ENCODE data around the gene PRKN. TPM values are rescaled to one million over a fixed set of nuclear protein-coding genes. Genes with fewer than 3 reads are reported as not detected.

The PRKN gene
- total and polyA plus RNA-seq, 9 of the 15 experiments (the other 6 are each of a cell fraction or from before 2014, with no cell fraction given) = 0.03 to 0.96 (median 0.15) TPM; not detected in 2

- ATAC-seq (no peak), FAIRE-seq (no peak), DNase-seq (ENCODE audit: extremely low read depth in 1 of 4, low spot score in 3 of 4) (no peak)
- 0% methylated on average over 3 of the region's 3 CpGs for WGBS (ENCODE audit: insufficient coverage, low coverage, missing lambda C conversion rate)
- Histone ChIP-seq H3K4me2 (ENCODE audit: insufficient read depth, low read length) (no peak overlapping the region), H3K27me3 (ENCODE audit: control insufficient read depth in 2 of 2, insufficient read depth in 2 of 2, low read length in 2 of 2) (peaks cover 4 to 8% of the 10 kb centered on the region in 2 experiments; a peak in 4 of 5 replicates), H3K9me3 (replicated peaks; ENCODE audit: control insufficient read depth, insufficient read depth, low read depth, low read length) (no peaks in the 10 kb centered on the region), H3K79me2 (ENCODE audit: control insufficient read depth, insufficient read depth, low read length) (no peaks in the 10 kb centered on the region), H3K36me3 (ENCODE audit: control insufficient read depth, insufficient read depth, low read length) (no peaks in the 10 kb centered on the region), H3K4me1 (replicated peaks in 1 of 2; ENCODE audit: control insufficient read depth in 2 of 2, insufficient read depth in 2 of 2, low read length in 2 of 2) (no peaks in the 10 kb centered on the region; a peak in 1 of 5 replicates), H3K4me3 (no peak overlapping the region), H3K27ac (ENCODE audit: extremely low read depth, low read depth, low read length) (no peak overlapping the region), H3K9me1 (ENCODE audit: control insufficient read depth, insufficient read depth, low read length) (no peaks in the 10 kb centered on the region), H4K20me1 (replicated peaks; ENCODE audit: control insufficient read depth, insufficient read depth, low read length) (no peaks in the 10 kb centered on the region), H3K9ac (ENCODE audit: insufficient read depth in 1 of 2, low read depth in 2 of 2, low read length in 2 of 2) (no peak overlapping the region), H2AFZ (ENCODE audit: low read depth, low read length) (no peak overlapping the region)
- TF ChIP-seq ATF3 (IDR thresholded peaks at IDR 0.05) (peak; percentile 53; the same call in 1 of the 2 replicates), ATF3 (CRISPR knock-in tag; conservative IDR thresholded peaks at IDR 0.05) (no peak), ATF7 (IDR thresholded peaks at IDR 0.05) (peak; percentile 45; the same call in 1 of the 2 replicates), GABPB1 (CRISPR knock-in tag; IDR thresholded peaks at IDR 0.05) (no peak)
- in situ Hi-C loops (cut with MboI) = no loop called here
- POLR2A ChIA-PET = no interaction called here
- no TSS peak for BruUV-seq (replicated peaks)
- intact Hi-C loops (cut with micrococcal nuclease) = no loop called here
- CTCF ChIA-PET (ENCODE audit: low intra/inter-chr PET ratio) = no interaction called here
These were observed 1191.3 kb downstream of the PRKN start for GRCh38 chr6:161536224-161536630.

- ChIA-PET POLR2A (no interaction called here), CTCF (ENCODE audit: low intra/inter-chr PET ratio) (no interaction called here)
- Histone ChIP-seq H3K9ac (ENCODE audit: insufficient read depth in 1 of 2, low read depth in 2 of 2, low read length in 2 of 2) (no peak overlapping the region), H3K4me3 (no peak overlapping the region), H2AFZ (ENCODE audit: low read depth, low read length) (no peak overlapping the region; the same call in 1 of the 2 replicates), H3K79me2 (ENCODE audit: control insufficient read depth, insufficient read depth, low read length) (no peaks in the 10 kb centered on the region), H3K9me1 (ENCODE audit: control insufficient read depth, insufficient read depth, low read length) (no peaks in the 10 kb centered on the region), H4K20me1 (replicated peaks; ENCODE audit: control insufficient read depth, insufficient read depth, low read length) (no peaks in the 10 kb centered on the region), H3K4me1 (replicated peaks in 1 of 2; ENCODE audit: control insufficient read depth in 2 of 2, insufficient read depth in 2 of 2, low read length in 2 of 2) (no peaks in the 10 kb centered on the region; a peak in 1 of 5 replicates), H3K36me3 (ENCODE audit: control insufficient read depth, insufficient read depth, low read length) (no peaks in the 10 kb centered on the region), H3K4me2 (ENCODE audit: insufficient read depth, low read length) (peak overlapping the region; percentile 35; the same call in 1 of the 2 replicates), H3K27me3 (ENCODE audit: control insufficient read depth in 2 of 2, insufficient read depth in 2 of 2, low read length in 2 of 2) (peaks cover 6 to 8% of the 10 kb centered on the region in 2 experiments), H3K27ac (ENCODE audit: extremely low read depth, low read depth, low read length) (no peak overlapping the region), H3K9me3 (replicated peaks; ENCODE audit: control insufficient read depth, insufficient read depth, low read depth, low read length) (no peaks in the 10 kb centered on the region)
- WGBS (ENCODE audit: insufficient coverage, low coverage, missing lambda C conversion rate) = 3% methylated on average over 13 of the region's 13 CpGs
- FAIRE-seq (no peak), DNase-seq (ENCODE audit: extremely low read depth in 1 of 4, low spot score in 3 of 4) (no peak), ATAC-seq (no peak; the same call in 1 of the 3 replicates)
- intact Hi-C loops (cut with micrococcal nuclease) = no loop called here
- no TSS peak for BruUV-seq (replicated peaks)
- in situ Hi-C loops (cut with MboI) = no loop called here
- TF ChIP-seq GTF2A2 (tag; IDR thresholded peaks at IDR 0.05) (no peak), ARID3B (CRISPR knock-in tag; IDR thresholded peaks at IDR 0.05; ENCODE audit: borderline replicate concordance) (no peak), RUNX1 (IDR thresholded peaks at IDR 0.05; ENCODE audit: low read depth) (no peak), NFXL1 (CRISPR knock-in tag; IDR thresholded peaks at IDR 0.05) (no peak), THRAP3 (IDR thresholded peaks at IDR 0.05; ENCODE audit: borderline replicate concordance) (no peak), CREM (IDR thresholded peaks at IDR 0.05; ENCODE audit: low read depth) (peak; percentile 31; the same call in 1 of the 2 replicates), NFYB (IDR thresholded peaks at IDR 0.05; ENCODE audit: extremely low read depth, insufficient read length) (no peak), ZNF740 (CRISPR knock-in tag; IDR thresholded peaks at IDR 0.05) (no peak), ZNF740 (tag; IDR thresholded peaks at IDR 0.05) (no peak)
These were observed 1193.2 kb downstream of the PRKN start for GRCh38 chr6:161534264-161534873.
